EL (cell line): ENCODE measurements around the gene IFFO2.

Experiments
- DNase-seq: peaks from one replicate; pipeline ENCODE4 v3.0.0-alpha.2; 2016

The IFFO2 gene

DNA sequence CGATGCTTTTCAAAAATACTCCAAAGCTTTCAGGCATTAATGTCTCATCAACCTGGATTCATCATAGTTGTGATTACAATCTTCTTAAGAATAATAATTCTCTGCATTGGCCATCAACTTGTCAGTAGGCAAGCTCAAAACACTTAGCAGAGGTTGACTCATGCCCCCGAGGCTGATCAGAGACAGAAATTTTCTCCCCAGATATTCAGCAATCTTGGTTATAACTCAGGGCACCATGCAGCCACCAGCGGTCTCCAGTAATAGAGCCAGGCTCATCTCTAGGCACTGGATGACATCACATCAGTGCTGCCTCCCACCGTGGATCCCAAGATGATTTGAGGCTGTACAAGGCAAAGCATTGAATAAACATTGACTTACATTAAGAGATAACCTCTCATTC, 14.3 kb upstream of the IFFO2 start:
- DNase-seq = peak; percentile 69

DNA sequence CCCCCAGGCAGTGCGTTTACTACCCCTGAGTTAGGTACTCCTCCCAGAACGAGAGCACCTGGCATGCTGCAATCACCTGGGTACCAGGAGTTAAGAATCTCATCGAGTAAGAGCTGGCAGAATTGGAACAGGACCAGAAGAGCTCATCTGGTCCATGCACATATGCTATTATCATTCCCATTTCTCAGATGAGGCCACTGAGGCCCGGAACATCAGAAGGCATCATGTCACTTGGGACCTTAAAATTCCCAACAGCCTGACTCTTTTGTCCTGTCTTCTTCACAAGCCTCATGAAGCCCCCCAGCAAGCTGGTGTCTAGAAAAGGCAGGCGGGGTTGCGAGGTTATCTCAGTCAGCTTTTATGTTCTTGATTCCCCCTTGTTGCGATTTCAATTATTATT, 13.9 kb upstream of the IFFO2 start:
- DNase-seq = no peak

DNA sequence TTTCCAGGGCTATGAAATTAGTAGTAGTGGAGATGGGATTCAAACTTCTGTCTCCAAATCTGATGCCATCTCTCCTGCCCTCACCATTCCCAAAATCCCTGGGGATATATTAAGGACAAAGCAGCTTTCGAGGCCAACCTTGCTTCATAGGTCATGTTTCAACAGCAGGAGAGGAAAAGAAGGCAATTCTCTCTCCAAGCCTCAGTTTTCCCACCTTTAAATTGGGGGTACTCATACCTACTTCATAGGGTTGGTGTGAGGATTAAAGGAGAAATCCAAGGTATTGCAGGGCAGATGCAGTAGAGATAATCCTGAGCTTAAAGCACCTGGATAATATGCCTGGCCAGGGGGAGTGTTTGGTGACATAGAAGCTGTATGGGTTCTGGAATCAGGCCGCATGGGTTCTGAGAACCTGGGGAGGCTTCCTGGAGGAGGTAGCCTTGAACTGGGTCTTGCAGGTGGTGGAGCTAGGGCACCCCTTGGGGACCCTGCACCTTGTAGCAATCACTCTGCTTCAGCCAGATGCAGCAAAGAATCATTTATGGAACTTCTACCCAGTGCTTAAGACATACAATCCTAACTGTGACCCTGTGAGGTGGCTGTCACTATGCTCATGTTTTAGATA, 10.7 kb upstream of the IFFO2 start:
- no peak for DNase-seq

- DNase-seq = peak; percentile 83
These were observed 9.0 kb upstream of the IFFO2 start for GRCh38 chr1:18965206-18966173.

DNA sequence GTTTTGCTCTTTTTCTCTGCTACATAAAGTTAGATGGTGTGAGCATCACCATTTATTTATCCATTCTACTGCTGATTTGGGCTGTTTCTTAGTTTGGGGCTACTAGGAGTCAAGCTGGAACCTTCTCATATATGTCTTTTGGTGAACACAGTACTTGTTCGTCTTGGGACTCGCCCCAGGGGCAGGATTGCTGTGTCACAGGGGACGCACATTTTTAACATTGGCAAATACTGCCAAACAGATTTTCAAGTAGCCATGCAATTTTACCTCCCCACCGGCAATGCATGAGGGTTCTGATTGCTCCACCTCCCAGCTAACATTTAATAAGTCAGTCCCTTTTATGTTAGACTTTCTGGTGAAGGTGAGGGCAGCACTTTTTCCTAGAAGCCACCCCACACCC, 7.5 kb upstream of the IFFO2 start:
- DNase-seq = no peak

- no peak for DNase-seq
These were observed 6.6 kb upstream of the IFFO2 start for GRCh38 chr1:18962855-18963737.

DNA sequence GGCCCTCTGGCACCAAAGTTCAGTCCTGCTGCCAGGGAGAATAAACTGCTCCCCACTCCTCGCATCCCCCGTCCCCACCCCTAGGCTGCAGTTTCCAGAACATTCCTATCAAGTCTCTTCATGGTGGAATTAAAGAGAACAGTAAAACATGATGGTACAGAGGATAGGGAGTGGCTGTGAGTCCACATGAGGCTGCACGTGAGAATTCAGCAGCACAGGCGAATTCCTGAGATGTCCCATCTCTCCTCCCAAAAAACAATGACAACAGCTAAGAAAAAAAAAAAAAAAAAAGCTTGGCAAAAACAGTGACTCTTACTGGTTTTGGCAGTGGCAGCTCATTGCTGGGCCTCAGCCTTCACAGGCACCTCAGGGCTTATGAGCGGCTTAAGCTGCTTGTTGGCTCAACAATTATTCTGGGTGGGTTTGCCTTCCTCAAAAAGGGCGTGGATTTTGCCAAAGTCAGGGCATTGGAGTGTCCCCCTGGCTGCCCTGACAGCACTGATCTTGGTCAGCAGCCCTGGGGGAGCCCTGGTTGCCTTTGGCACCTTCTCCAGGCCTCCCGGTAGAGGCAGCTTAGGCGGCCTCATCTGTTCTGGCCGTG, 5.7 kb upstream of the IFFO2 start:
- DNase-seq = no peak

DNA sequence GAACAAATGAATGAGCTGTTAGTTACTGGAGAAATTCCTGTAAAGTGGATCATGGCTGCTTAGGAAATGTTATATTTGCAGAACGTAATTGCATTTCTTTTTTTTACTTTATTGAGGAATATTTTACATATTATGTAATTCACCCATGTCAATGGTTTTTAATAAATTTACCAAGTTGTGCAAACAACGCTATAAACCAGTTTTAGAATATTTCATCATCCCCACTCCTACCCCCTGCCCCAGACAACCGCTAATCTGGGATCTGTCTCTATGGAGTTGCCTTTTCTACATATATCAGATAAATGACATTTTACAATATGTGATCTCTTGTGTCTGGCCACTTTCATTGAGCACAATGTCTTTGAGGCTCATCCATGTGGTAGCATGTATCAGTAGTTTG, 4.3 kb upstream of the IFFO2 start:
- no peak for DNase-seq

GRCh38 chr1:18960409-18960808, 3.9 kb upstream of the IFFO2 start:
- DNase-seq = no peak

- no peak for DNase-seq
These were observed 3.1 kb upstream of the IFFO2 start for GRCh38 chr1:18959591-18959990.

GRCh38 chr1:18957532-18958300, 1.2 kb upstream of the IFFO2 start:
- DNase-seq = no peak

DNA sequence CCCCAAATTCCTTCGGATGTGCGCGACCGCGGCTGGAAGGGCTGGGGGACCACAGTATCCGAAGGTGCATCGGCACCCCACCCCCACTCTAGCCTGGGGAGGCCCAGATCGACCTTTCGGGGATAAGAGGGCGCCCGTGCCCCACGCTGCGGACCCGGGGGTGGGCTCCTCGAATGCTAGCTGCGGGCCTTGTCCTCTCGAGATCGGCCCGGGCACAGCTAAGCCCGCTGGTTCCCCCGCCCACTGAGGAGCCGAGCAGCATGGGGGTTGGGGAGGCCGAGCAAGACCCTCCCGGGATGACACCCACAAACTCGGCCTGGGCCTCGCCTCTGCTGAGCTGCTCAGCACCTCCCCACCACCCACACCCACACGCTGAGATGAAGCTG, 653 bp upstream of the IFFO2 start:
- DNase-seq = no peak

- peak; percentile 40 for DNase-seq
These were observed 859 bp downstream of the IFFO2 start for GRCh38 chr1:18955441-18956192.

DNA sequence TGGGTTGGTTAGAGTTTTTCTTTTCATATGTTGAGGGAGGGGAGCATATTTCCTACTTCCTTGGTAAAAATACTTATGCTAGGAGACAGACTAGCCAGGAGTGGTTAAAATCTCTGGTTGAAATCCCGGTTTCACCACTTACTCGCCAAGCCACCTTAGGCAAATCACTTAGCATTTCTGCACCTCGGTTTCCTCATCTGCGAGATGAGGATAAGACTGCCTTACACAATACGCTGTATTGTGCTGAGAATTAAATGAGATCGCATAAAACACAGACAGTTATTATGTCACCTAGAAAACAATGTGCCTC, 1.4 kb downstream of the IFFO2 start:
- peak; percentile 24 for DNase-seq

DNA sequence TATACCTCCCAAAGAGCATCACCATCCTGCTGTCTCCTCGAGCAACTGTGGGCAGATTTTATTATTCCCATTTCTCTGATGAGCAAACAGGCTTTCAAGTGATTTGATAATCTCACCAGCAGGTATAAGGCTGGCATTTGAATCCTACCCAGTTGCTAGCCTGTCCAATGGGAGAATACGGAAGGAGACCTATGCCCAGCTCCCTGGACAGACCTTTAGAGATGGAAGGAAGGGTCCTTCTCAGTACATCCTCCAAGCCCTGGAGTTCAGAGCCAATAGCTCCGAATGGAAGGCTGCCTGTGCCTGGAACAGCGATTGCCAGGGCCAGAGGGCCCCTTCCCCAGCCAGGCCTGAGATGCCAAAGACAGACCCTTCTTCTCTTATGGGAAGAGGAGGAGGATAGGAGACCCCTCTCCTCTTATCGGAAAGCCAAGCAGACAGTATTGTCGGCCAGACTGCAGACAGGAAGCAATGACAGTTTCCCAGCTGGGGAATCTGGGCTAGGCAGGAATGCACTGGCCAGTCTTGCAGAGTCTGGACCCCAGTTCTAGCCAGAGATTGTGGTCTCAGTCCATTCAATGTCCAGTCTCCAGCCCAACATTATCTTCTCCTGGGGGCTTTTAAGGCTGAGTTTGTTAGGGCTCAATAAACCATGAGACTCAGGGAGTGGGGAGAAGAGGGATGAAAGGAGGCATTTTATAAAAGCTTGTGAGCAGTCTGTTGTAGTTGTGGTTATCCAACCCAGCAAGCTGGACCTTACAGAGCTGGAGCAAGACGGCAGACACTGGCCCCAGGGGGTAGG, 2.0 kb downstream of the IFFO2 start:
- peak; percentile 50 for DNase-seq

GRCh38 chr1:18953731-18954231, 2.7 kb downstream of the IFFO2 start:
- no peak for DNase-seq

DNA sequence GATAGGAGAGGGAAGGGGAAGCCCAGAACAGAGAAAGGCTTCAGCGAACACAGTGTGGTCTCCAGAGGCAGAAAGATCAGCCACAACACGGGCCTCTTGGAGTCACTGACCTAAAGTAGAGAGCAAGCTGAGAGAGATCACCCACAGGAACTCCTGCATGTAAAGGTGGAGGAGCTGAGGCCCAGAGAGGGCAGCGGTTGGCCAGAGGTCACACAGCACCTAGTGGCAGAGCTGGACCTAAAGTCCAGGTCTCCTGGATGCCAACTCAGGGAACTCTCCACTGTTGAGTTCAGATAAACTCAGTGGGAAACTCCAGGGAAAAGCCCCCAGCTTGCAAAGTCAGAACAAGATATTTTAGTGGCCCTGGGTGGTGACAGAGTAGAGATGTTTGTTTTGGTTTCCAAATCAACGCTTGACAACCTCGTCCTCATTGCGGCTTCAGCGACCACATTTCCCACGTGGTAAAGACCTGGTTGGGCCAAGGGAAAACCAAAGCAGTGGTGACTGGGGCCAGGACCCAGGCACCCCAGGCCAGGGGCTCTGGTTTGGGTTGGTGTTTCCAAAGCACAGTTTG, 4.6 kb downstream of the IFFO2 start:
- no peak for DNase-seq

DNA sequence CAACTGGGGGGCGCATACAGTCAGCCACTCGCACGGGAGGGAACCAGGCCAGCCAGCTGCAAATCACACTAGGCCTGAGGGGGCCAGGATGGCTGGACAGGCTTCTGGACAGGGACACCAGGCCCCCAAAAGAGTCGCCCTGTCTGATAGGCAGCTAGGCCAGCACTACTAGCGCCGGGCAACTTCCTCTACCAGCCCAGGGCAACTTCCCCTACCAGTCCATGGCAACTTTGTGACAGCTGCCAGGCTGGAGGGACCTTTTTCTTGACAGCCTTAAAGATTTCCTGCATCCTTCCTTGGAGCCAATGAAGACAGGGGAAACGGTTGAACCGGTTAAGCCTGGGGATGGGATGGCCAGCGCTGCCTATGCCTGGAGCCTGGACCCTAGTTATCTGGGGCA, 5.1 kb downstream of the IFFO2 start:
- DNase-seq = no peak

DNA sequence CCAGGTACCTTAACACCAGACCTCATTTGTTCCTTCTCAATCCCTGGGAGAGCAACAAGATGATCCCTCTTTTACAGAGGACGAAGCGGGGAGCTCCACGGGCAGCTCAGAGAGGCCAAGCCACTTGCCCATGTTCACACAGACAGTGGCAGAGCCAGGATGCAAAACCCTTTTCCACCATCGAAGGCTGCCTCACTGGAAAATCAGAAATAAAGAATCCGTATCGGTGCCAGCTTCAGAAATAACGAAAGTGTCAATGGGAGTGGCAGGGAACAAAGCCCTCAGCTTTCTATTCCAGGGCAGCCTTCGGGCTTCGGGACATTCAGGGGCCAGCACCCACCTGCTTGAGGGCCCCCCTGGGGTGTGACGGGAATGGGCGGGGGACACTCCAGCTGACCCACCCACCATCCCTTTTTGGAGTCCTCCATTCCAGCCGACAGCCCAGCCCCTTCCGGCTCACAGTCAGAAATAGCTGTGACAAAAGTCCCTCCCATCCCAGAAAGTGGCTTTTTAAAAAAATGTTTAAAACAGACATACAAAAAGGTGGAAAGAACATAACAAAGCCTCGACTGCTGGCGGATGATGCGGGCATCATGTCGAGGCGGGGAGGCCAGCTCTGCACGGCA, 6.0 kb downstream of the IFFO2 start:
- peak; percentile 35 for DNase-seq
